ENCODE data around the gene HIKESHI.

HIKESHI gene

DNA sequence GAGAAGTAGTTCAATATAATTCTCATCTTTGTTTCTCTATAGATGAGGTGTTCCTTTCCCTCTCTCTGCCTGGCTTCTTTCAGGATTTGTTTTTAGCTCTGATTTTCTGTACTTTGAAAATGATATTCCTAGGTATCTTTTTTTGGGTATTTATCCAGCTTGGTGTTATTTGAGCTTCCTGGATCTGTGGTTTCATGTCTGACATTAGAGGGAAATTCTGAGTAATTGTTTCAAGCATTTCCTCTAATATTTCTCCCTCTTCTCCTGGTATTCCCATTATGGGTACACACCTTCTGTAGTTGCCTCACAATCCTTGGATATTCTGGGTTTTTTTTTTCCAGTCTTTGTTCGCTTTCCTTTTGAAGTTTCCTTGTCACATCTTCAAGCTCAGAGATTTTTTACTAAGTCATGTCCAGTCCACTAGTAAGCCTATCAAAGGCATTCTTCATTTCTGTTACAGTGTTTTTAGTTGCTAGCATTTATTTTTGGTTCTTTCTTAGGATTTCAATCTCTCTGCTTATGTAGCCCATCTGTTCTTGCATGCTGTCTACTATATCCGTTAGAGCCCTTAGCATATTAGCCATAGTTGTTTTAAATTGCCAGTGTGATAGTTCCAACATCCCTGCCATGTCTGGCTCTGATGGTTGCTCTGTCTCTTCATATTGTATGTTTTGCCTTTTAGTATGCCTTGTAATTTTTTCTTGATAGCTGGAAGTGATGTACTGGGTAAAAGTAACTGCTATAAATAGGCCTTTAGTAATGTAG lies 78.4 kb downstream of the HIKESHI start:
- no peak for DNase-seq

DNA sequence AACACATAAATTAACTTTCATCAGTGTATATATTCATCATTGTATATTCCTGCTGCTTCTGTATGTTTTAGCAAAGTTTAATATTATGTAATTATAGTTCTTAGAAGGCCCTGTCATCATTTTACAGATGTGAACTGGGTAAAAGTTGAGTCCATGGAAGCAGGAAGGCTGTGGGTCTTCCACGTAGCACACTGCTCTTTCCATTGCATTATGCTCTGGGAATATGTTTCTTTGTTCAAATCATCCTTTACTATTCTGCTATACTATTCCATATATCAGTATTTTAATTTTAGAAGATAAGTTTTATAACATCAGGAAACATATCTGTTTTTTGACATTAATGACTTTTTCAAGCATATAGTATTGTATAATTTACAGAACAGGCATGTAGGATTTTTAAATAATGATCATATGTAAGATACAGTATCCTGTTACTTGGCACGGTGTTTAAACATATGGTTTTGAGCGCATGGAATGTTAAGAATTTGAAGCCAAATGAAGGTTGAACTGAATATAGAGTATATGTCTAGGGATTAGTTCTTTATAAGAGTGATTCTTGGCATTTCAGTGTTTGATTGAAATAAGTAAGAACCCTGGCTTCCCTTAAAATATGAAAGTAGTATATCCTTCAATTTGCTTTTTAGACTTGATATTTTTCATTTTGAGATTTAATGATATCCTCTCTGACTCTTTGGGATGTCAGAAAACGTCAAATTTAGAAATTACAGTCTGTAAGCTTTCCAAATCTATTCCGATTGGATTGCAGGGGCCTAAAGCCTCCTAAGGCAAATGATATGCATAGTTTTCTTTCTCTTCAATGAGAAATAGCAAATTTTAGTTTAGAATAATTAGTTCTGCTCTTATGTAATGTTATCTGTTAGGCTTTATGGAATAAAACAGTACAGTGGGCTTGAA lies 81.3 kb downstream of the HIKESHI start:
- DNase-seq, result no peak

DNA sequence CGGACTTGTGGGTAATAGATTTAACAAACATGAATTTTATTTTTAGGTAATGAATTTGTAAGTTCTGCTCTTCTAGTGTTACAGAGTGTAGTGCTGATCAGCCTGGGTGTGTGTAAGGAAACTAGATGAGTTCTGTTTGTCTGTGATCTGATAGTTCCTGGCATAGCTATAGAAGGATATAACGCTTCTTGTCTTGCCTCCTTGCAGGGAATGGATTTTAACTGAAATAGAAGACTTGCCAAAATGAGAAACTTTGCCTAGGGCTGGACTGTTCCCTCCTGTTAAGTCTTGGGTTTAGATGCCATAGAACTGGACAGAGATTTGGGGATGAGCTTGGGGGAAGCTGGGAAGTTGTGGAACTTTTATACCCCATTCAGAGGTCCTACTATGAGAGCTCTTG lies 84.2 kb downstream of the HIKESHI start:
- no peak for DNase-seq

DNA sequence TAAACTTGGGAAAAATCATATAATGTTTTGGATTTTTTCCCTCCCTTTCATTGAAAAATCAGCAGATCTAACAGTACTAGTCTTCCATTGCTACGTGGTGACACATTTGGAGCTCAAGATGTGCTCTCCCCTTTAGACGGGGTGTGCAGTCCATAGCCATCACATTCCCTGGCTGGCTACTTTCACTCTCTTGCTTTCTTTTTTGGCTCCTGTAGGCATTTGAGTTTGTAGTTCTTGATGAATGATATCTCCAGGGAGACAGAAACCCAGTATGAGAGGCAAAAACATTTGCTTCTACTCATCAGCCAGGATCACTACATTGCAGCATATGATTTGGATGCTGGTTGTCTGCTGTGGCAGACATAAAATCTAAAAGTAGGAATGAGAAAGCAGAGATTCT lies 84.7 kb downstream of the HIKESHI start:
- DNase-seq, result no peak

DNA sequence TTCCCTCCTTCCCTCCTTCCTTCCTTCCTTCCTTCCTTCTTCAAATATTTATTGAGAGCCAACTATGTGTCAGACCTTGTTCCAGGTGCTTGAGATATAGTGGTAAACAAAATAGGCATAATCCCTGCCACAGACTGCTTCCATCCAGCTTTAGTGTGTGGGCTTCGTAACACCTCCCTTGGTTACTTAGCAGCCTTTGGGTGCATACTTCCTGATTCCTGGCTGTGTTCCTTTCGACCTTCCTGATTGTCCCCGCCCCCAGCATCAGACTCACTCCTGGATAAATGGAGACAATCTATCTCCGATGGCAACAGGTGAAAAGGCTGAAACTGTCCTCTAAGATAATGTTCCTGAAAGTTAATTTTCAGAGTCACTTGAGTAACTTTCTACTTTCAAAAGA lies 86.2 kb downstream of the HIKESHI start:
- DNase-seq, result no peak

DNA sequence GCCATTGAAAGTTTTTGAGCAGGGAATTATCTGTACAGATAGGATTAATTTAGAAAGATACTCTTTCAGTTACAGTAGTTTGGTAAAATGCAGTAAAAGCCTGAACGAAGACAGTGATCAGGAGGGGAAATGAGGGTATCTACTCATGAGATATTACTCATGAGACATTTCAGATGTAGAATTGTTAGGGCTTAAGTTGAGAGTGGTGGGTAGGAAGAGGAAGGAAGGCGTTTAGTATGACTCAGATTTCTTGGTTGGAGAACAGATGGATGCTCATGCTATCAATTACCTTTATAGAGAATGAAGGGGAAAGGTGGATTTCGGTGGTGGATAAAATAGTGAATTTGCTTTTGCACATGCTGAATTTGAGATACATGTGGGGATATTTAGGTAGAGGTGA lies 88.4 kb downstream of the HIKESHI start:
- DNase-seq, result no peak

DNA sequence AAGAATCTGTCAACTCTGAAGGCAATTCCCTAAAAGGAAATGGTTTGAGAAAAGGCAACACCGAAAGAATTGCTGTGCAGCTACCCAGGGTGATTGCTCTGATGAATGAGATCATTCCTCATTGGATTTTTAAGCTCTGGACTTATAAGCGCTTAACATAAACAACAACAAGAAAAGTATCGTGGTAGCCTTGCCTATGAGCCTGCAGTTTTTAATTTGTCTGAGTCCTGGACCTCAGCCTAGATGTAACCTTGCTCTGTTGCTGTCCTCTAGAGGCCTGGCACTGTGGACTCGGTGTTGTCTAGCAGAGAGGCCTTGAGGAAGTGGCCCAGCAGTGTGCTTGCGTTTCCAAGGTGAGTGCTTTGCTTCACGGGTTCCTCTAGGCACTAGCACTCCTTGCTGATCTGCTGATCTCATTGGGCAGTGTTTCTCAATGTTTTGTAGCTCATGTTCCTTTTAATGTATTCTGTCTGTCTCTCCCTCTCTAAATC lies 93.1 kb downstream of the HIKESHI start:
- peak; percentile 54 for DNase-seq

Data from EL (cell line).